ENCODE measurements around the gene FKBP15.
"Not testable (repeated sequence)": the region's sequence is repeated elsewhere in the genome, so short reads cannot be mapped to it uniquely, and the experiment has no call there.

The FKBP15 gene, protein sequence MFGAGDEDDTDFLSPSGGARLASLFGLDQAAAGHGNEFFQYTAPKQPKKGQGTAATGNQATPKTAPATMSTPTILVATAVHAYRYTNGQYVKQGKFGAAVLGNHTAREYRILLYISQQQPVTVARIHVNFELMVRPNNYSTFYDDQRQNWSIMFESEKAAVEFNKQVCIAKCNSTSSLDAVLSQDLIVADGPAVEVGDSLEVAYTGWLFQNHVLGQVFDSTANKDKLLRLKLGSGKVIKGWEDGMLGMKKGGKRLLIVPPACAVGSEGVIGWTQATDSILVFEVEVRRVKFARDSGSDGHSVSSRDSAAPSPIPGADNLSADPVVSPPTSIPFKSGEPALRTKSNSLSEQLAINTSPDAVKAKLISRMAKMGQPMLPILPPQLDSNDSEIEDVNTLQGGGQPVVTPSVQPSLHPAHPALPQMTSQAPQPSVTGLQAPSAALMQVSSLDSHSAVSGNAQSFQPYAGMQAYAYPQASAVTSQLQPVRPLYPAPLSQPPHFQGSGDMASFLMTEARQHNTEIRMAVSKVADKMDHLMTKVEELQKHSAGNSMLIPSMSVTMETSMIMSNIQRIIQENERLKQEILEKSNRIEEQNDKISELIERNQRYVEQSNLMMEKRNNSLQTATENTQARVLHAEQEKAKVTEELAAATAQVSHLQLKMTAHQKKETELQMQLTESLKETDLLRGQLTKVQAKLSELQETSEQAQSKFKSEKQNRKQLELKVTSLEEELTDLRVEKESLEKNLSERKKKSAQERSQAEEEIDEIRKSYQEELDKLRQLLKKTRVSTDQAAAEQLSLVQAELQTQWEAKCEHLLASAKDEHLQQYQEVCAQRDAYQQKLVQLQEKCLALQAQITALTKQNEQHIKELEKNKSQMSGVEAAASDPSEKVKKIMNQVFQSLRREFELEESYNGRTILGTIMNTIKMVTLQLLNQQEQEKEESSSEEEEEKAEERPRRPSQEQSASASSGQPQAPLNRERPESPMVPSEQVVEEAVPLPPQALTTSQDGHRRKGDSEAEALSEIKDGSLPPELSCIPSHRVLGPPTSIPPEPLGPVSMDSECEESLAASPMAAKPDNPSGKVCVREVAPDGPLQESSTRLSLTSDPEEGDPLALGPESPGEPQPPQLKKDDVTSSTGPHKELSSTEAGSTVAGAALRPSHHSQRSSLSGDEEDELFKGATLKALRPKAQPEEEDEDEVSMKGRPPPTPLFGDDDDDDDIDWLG

DNA sequence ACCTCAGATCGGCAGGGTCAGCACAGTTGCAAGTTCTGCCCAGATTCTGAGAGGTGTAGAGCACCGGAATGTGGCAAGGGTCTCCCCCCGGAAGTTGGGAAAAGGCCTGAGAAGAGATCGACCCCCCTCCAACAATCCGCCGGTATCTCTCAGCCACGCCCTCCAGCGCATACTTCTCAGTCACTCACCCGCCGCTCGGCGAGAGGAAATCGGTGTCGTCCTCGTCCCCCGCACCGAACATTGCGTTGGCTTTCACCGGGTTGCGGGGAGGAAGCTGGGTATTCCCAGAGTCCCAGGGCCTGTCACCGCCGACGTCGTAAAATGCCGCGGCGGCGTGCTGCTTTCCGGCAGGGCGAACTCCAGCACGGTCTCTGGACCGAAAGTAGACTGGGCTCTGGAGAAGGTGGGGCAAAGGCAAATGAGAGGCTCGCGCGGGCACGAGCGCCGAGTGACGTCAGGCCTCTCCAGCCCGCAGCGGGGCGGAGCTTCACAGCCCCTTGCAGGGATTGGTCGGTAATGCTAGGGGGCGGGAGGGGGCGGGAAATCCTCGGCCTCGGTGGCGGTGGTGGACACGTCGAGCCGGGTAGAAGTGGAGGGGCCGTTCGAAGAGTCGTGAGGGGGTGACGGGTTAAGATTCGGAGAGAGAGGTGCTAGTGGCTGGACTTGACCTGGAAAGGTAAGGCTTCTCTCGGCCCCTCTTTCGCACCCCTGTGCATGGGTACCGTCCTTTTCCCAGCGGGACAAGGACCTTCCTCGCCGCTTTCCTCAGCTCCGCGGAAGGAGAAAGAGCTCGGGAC is at the start of gene FKBP15, which contains the start of gene SLC31A1:
TSS of gene FKBP15 (minus strand) at position 275 of the 797 bp plus-strand sequence. CDS start at position 241, 34 bp downstream.
TSS of gene SLC31A1 (plus strand) at position 542 of the 797 bp plus-strand sequence. CDS start 34,605 bp downstream, outside the sequence.
- peak; percentile 69 to 99 (median 97) for DNase-seq

DNA sequence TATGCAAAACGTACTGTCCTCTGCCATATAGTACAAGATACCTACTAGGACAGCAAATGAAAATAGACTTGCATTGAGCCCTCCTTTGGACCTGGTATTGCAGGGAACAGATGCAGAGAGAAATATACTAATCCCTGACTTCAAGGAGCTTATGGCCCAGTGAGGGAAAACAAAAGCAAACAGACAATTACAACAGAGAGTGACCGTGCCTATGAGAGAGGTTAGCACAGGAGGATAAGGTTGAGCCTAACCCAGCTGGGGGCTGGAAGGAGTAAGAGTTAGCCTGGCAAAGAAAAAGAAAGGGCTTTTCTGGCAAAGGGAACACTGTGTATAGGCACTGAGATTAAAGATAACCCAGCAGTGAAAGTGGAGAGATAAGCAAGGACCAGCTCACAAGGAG is 48.8 kb upstream of the FKBP15 start:
- no peak for DNase-seq

DNA sequence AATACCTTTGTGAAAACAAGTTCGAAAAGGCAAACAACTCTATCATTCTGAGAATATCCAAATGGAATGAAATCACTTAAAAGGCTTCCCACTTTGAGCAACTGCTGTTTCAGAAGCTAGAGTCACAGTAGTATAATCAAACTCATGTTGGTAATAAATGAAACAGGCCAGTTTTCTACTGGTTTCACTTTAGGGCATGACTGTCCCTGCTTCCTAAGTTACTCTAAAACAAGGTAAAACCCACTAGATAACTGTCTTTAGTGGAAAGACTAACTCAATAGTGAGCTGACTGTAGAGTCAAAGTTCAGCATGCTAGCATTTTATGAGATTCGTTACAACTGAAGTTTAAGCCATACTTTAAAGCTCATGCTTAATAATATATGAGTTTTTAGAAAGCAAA is 48.3 kb upstream of the FKBP15 start:
- no peak for DNase-seq

DNA sequence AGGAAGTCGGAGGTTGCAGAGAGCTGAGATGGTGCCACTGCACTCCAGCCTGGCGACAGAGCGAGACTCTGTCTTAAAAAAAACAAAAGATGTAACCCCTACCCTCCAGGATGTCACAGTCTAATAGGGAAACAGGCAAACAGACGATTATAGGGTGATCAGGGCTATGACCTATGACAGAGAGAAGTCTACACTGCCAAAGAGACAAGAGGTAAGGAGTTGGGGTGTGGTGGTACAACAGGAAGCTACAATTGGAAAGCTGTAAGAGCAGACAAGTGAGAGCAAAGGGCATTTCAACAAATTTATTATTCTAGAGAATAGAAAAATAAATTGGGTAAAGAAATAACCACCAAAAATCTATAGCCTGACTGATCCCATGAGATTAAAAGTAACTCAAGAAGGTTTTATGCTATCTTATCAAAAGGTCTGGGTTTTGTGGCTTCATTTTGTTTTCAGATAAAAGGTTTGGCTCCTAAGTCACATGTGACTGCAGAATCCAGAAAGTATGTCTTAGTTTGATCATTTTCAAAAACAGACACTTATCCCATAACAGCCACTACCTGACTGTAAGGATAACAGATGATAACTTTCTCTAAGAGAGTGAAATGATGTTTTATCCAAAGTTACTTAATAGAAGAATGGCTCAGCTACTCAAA is 47.0 kb upstream of the FKBP15 start:
- no peak for DNase-seq

GRCh38 chr9:113266174-113266573 is 45.1 kb upstream of the FKBP15 start:
- no peak for DNase-seq

DNA sequence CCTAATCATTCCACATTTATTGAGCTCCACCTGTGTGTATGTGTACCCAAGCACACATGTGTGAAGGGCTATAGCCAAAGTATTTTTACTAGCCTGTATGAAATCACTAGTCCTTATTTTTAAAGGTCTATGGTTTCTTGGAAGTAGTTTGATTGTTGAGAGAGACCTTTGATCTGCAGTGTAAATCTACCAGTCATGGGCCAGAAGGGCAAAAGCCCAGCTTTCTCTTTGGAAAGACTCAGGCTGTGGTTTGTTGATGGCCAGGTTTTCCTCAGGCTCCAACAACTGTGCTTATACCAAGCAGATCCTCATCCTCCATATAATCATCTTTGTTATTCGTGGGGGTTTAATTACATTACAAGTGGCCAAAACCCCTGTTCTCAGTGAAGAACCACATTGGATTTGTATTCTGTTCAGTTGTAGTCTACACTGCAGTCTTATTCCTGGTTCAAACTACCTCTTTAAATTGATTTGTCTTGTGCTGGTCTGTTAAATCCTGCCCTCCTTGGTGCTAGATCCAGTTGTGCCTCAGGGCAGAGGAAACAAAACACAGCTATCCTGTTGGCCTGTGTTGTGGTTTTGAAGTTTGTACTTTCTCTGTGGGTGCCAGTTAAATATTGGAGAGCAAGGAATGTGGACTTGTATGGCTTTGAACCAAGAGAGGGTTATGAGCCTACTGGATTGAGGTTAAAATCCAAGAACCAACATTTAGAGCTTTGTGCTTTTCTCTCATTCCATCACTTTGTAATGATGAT is 41.0 kb upstream of the FKBP15 start:
- no peak for DNase-seq

GRCh38 chr9:113258282-113258681 is 37.2 kb upstream of the FKBP15 start:
- no peak for DNase-seq

DNA sequence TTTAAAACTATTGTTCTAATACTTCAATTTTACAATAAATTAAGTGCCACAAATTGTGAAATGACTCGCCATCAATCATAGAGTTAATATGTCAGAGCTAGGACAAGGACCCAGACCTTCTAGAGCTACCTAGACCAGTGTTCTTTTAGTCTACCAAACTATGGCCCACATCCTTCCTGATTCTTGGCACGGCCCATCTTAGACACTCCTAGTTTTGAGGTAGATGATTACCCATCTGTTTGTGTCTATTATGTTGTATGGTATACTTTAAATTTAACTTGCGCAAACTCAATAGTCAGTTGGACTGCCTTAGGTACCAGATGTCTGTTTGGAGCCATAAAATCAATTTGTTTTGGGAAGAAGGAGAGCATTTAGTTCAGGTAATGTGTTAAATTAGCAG is 36.8 kb upstream of the FKBP15 start:
- DNase-seq, result no peak

DNA sequence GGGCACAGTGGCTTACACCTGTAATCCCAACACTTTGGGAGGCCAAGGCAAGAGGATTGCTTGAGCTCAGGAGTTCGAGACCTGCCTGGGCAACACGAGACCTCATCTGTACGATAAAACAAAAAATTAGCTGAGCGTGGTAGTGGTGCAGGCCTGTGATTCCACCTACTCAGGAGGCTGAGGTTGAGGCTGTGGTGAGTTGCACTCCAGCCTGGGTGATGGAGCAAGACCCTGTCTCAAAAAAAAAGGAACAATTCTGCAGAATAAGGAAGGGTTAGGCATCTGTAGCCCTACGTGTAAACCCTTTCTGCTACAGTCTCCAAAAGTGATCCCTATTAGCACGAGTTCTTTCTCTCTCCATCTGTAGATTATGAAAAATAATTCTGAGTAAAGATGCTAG is 34.4 kb upstream of the FKBP15 start:
- peak in 1 of 51 donors; percentile 0 for DNase-seq

GRCh38 chr9:113254991-113255390 is 33.9 kb upstream of the FKBP15 start:
- no peak for DNase-seq

- no peak for DNase-seq
These were observed 29.7 kb upstream of the FKBP15 start for GRCh38 chr9:113250807-113251206.

DNA sequence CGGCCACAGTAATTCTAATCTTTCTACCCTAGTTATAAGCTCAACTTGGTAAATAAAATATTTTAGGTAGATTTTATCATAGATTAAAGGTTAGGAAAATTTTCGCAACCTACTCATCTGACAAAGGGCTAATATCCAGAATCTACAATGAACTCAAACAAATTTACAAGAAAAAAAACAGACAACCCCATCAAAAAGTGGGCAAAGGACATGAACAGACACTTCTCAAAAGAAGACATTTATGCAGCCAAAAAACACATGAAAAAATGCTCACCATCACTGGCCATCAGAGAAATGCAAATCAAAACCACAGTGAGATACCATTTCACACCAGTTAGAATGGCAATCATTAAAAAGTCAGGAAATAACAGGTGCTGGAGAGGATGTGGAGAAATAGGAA is 28.6 kb upstream of the FKBP15 start:
- not testable (repeated sequence) for DNase-seq

GRCh38 chr9:113247640-113248039 is 26.6 kb upstream of the FKBP15 start:
- DNase-seq, result no peak

- no peak for DNase-seq
These were observed 25.9 kb upstream of the FKBP15 start for GRCh38 chr9:113246928-113247327.

GRCh38 chr9:113245894-113246293 is 24.8 kb upstream of the FKBP15 start:
- no peak for DNase-seq

- no peak for DNase-seq
These were observed 23.5 kb upstream of the FKBP15 start for GRCh38 chr9:113244556-113244955.

- no peak for DNase-seq
These were observed 20.1 kb upstream of the FKBP15 start for GRCh38 chr9:113241161-113241560.

- no peak for DNase-seq
These were observed 17.8 kb upstream of the FKBP15 start for GRCh38 chr9:113238859-113239232.

DNA sequence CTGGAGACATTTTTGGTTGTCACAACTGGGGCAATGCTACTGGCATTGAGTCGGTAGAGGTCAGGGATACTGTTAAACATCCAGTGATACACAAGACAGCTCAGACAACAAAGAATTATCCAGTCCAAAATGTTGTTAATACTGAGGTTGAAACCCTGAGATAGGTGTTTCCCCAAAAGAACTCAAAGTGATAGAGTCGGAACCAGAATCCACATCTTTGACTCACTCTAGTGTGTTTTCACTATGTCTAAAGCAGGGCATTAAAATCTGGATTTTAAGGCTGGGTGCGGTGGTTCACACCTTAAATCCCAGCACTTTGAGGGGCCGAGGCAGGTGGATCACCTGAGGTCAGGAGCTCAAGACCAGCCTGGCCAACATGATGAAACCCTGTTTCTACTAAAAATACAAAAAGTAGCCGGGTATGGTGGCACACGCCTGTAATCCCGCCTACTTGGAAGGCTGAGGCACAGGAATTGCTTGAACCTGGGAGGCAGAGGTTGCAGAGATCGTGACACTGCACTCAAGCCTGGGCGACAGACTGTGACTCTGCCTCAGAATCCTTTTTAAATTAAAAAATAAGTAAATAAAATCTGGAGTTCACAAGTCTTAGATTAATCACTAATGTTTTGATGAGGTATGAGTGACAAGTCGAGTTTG is 17.3 kb upstream of the FKBP15 start:
- no peak for DNase-seq
